Caco-2 (cell line): Measurements from ENCODE around the gene FAM81A. TPM values are rescaled to one million over a fixed set of nuclear protein-coding genes. Genes with fewer than 3 reads are reported as not detected.
A peak's percentile ranks its signal among the peaks of the same experiment; 100 is the strongest.

ENCODE experiments used
- BruUV-seq: library from RNA; stranded (reverse); fragments of 400-500 nt; replicated peaks from 2 replicates; lab custom pipeline; 2021; lab: Mats Ljungman, UMichigan
- CTCF ChIA-PET: fragments of 300-600 bp; sonication (Branson Sonifier 250); formaldehyde crosslinking; loops from one replicate; lab custom pipeline; 2022; ENCODE audit warnings: antibody characterized with exemption; lab: Charles Lee
- POLR2A ChIA-PET: fragments of 300-600 bp; sonication (Branson Sonifier 250); formaldehyde crosslinking; loops from one replicate; lab custom pipeline; 2022; ENCODE audit warnings: antibody characterized with exemption; lab: Charles Lee
- DNase-seq, 2 experiments: peaks; one replicate each; pipeline versions ENCODE4 v3.0.0 to v3.0.0-alpha.2; 2020 to 2022
- H3K27me3 ChIP-seq: replicated peaks from 2 replicates; pipeline ENCODE4 v1.6.0; 2011; ENCODE audit warnings: low read length; ENCODE audit not compliant: control insufficient read depth, insufficient read depth
- H3K36me3 ChIP-seq: 2 replicates; pipeline ENCODE4 v1.5.1; 2011; ENCODE audit warnings: low read length; ENCODE audit not compliant: control insufficient read depth, insufficient read depth
- H3K4me1 ChIP-seq: fragments of 250-450 bp; sonication (Bioruptor Pico); 2 replicates; pipeline ENCODE4 v1.5.1; 2020; ENCODE audit warnings: mild to moderate bottlenecking
- H3K4me3 ChIP-seq: 2 replicates; pipeline ENCODE4 v1.5.1; 2011; ENCODE audit warnings: low read depth, mild to moderate bottlenecking, control low read depth, low read length
- H3K9me3 ChIP-seq: fragments of 250-450 bp; sonication (Bioruptor Pico); 2 replicates; pipeline ENCODE4 v1.5.1; 2020; ENCODE audit warnings: mild to moderate bottlenecking, moderate library complexity
- H3K27ac Mint-ChIP-seq: one replicate; pipeline ENCODE4 v1.8.0; 2022; ENCODE audit warnings: mixed read lengths; ENCODE audit not compliant: unreplicated experiment
- H3K27me3 Mint-ChIP-seq: one replicate; pipeline ENCODE4 v1.8.0; 2022; ENCODE audit warnings: mixed read lengths; ENCODE audit not compliant: insufficient read depth, unreplicated experiment
- H3K36me3 Mint-ChIP-seq: one replicate; pipeline ENCODE4 v1.8.0; 2022; ENCODE audit warnings: mild to moderate bottlenecking, mixed read lengths; ENCODE audit not compliant: insufficient read depth, unreplicated experiment
- H3K4me1 Mint-ChIP-seq: one replicate; pipeline ENCODE4 v1.8.0; 2022; ENCODE audit warnings: low read depth, mixed read lengths; ENCODE audit not compliant: unreplicated experiment
- H3K4me3 Mint-ChIP-seq: one replicate; pipeline ENCODE4 v1.8.0; 2022; ENCODE audit warnings: mild to moderate bottlenecking, moderate library complexity, mixed read lengths; ENCODE audit not compliant: unreplicated experiment
- H3K9me3 Mint-ChIP-seq: one replicate; pipeline ENCODE4 v1.8.0; 2022; ENCODE audit warnings: mixed read lengths; ENCODE audit not compliant: unreplicated experiment
- intact Hi-C: fragments of 100-400 bp; cut with micrococcal nuclease; formaldehyde crosslinking; loops from one replicate; pipeline ENCODE4 v1.10.0; 2022; ENCODE audit not compliant: unreplicated experiment
- total RNA-seq: library from RNA; stranded (reverse); gene quantifications from 2 replicates; pipeline ENCODE4 v1.2.3, GENCODE V29; 2022
- TF ChIP-seq, protein P1 (sequence below), 2 experiments: fragments of 200-600 bp in 1 of 2; IDR thresholded peaks; 1 replicate in 1 of 2; 2 replicates in 1 of 2; pipeline versions ENCODE4 v1.5.1 to v1.8.0; 2011 to 2022; ENCODE audit warnings: antibody characterized with exemption in 1 of 2, control low read depth in 1 of 2, inconsistent platforms in 1 of 2, low read depth in 1 of 2, low read length in 1 of 2, mild to moderate bottlenecking in 1 of 2, moderate library complexity in 1 of 2; ENCODE audit not compliant: insufficient read depth in 1 of 2, severe bottlenecking in 1 of 2, unreplicated experiment in 1 of 2

Gene FAM81A
- total RNA-seq, 1 experiment from 2014 or later = 6.8 TPM

DNA sequence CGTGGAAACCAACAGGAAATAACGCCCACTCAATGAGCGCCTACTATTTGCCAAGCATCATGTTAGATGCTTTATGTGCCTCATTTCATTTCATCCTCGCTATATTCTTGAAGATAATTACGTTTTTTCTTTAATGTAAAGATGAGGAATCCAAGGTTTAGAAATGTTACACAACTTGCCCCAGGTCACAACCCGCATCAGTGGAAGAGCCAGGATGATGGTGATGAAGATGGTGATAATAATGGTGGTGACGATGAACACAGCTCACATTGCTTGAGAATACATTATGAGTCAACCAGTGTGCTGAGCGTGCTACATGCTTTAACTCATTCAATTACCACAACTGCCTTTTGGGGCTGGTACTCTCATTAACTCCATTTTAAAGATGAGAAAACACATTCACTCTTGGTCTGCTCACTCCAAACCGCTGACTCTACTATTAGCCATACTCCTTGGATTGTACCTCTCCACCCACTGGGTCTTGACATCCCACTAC lies 43.8 kb upstream of the FAM81A start:
- H3K4me1 Mint-ChIP-seq = peaks cover 8% of the 10 kb centered on the region
- intact Hi-C loops = no loop called here
- H3K27me3 Mint-ChIP-seq = no peaks in the 10 kb centered on the region
- no peak overlapping the region for H3K4me3 Mint-ChIP-seq
- H3K9me3 Mint-ChIP-seq = no peaks in the 10 kb centered on the region
- no peak for DNase-seq
- no peaks in the 10 kb centered on the region for H3K36me3 ChIP-seq
- no TSS peak for BruUV-seq
- no peaks in the 10 kb centered on the region for H3K9me3 ChIP-seq
- ChIA-PET POLR2A (no interaction called here), CTCF (no interaction called here)
- H3K27ac Mint-ChIP-seq = no peak overlapping the region
- H3K4me3 ChIP-seq = no peak overlapping the region
- H3K36me3 Mint-ChIP-seq = no peaks in the 10 kb centered on the region
- no peaks in the 10 kb centered on the region for H3K4me1 ChIP-seq
- TF ChIP-seq, protein P1, sequence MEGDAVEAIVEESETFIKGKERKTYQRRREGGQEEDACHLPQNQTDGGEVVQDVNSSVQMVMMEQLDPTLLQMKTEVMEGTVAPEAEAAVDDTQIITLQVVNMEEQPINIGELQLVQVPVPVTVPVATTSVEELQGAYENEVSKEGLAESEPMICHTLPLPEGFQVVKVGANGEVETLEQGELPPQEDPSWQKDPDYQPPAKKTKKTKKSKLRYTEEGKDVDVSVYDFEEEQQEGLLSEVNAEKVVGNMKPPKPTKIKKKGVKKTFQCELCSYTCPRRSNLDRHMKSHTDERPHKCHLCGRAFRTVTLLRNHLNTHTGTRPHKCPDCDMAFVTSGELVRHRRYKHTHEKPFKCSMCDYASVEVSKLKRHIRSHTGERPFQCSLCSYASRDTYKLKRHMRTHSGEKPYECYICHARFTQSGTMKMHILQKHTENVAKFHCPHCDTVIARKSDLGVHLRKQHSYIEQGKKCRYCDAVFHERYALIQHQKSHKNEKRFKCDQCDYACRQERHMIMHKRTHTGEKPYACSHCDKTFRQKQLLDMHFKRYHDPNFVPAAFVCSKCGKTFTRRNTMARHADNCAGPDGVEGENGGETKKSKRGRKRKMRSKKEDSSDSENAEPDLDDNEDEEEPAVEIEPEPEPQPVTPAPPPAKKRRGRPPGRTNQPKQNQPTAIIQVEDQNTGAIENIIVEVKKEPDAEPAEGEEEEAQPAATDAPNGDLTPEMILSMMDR (IDR thresholded peaks at IDR 0.05; ENCODE audit: insufficient read depth in 1 of 2, low read depth in 1 of 2, low read length in 1 of 2, severe bottlenecking in 1 of 2, unreplicated experiment in 1 of 2) = no peak
- no peaks in the 10 kb centered on the region for H3K27me3 ChIP-seq

DNA sequence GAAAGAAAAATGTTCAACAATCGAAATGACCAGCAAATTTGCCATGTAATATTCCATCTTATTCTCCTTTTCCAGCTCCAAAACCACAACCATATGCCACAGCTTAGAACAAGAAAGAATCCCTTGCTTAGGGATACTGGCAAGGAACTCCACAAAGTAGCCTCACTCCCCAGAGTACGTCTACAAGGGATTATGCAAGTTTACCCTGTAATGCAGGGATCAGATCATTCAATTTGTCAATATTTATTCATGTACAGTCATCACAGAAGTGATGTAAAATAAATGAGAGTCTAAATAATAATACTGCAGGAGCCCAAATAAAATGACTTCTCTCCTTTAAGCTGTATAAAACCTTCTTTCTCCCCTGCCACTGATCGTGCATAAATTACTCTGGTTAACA lies 41.8 kb upstream of the FAM81A start:
- no peak overlapping the region for H3K27ac Mint-ChIP-seq
- TF ChIP-seq, protein P1 (IDR thresholded peaks at IDR 0.05; ENCODE audit: insufficient read depth in 1 of 2, low read depth in 1 of 2, low read length in 1 of 2, severe bottlenecking in 1 of 2, unreplicated experiment in 1 of 2) = no peak
- no peaks in the 10 kb centered on the region for H3K9me3 Mint-ChIP-seq
- no peaks in the 10 kb centered on the region for H3K36me3 Mint-ChIP-seq
- peaks cover 16% of the 10 kb centered on the region for H3K4me1 Mint-ChIP-seq
- BruUV-seq = no TSS peak
- no peaks in the 10 kb centered on the region for H3K36me3 ChIP-seq
- ChIA-PET CTCF (interaction anchor here (0.6 kb wide), 1 partner anchor 17 kb away, joined by 4 read pairs; no protein-coding TSS in a partner anchor), POLR2A (no interaction called here)
- H3K27me3 ChIP-seq = no peaks in the 10 kb centered on the region
- H3K4me3 Mint-ChIP-seq = peak overlapping the region; percentile 17
- no peak for DNase-seq
- H3K9me3 ChIP-seq = no peaks in the 10 kb centered on the region
- intact Hi-C loops = no loop called here
- H3K4me1 ChIP-seq = no peaks in the 10 kb centered on the region
- no peaks in the 10 kb centered on the region for H3K27me3 Mint-ChIP-seq
- H3K4me3 ChIP-seq = no peak overlapping the region

DNA sequence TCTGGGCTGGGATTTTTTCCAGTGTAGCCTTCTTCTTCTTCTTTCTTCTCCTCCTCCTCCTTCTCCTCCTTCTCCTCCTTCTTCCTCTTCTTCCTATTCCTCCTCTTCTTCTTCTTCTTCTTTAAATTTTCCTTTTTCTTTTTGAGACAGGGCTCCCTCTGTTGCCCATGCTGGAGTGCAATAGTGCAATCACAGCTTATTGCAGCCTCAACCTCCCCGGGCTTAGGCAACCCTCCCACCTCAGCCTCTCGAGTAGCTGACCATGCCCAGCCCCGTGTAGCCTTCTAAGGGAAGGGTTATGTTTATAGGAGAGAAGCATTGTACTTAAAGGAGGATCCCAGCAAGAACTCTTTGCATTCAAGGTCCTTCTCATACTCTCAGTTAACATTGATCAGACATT lies 41.3 kb upstream of the FAM81A start:
- Mint-ChIP-seq H3K27ac (no peak overlapping the region), H3K9me3 (no peaks in the 10 kb centered on the region), H3K4me3 (peak overlapping the region; percentile 17), H3K27me3 (no peaks in the 10 kb centered on the region), H3K36me3 (no peaks in the 10 kb centered on the region), H3K4me1 (peaks cover 21% of the 10 kb centered on the region)
- Histone ChIP-seq H3K36me3 (no peaks in the 10 kb centered on the region), H3K9me3 (no peaks in the 10 kb centered on the region), H3K4me1 (no peaks in the 10 kb centered on the region), H3K4me3 (no peak overlapping the region), H3K27me3 (no peaks in the 10 kb centered on the region)
- no TSS peak for BruUV-seq
- intact Hi-C loops = no loop called here
- CTCF ChIA-PET = interaction anchor here (0.6 kb wide), 1 partner anchor 17 kb away, joined by 4 read pairs; no protein-coding TSS in a partner anchor
- TF ChIP-seq, protein P1 (IDR thresholded peaks at IDR 0.05; ENCODE audit: insufficient read depth in 1 of 2, low read depth in 1 of 2, low read length in 1 of 2, severe bottlenecking in 1 of 2, unreplicated experiment in 1 of 2) = no peak
- POLR2A ChIA-PET = no interaction called here
- DNase-seq = no peak
